Mucosa of descending colon (tissue), 3 donors: ENCODE results near the gene IRAK1BP1. TPM values are rescaled to one million over a fixed set of nuclear protein-coding genes. Genes with fewer than 3 reads are reported as not detected.
"Not testable (repeated sequence)": the region's sequence is repeated elsewhere in the genome, so short reads cannot be mapped to it uniquely, and the experiment has no call there.

Experiments
- ATAC-seq: fragments of 200-7000 bp; cut with Tn5 transposase; one replicate; pipeline ENCODE4 v1.9.1; 2020; ENCODE audit warnings: mild to moderate bottlenecking, moderate library complexity
- DNase-seq, 3 donors: peaks; one replicate each; pipeline ENCODE4 v3.0.0-alpha.2; 2020
- H3K36me3 ChIP-seq: fragments of 200-600 bp; one replicate; pipeline ENCODE4 v1.8.0; 2021; ENCODE audit warnings: low read depth, mild to moderate bottlenecking
- H3K4me1 ChIP-seq: fragments of 200-600 bp; one replicate; pipeline ENCODE4 v1.8.0; 2021; ENCODE audit warnings: low read depth, mild to moderate bottlenecking
- H3K4me3 ChIP-seq: fragments of 200-600 bp; one replicate; pipeline ENCODE4 v1.8.0; 2021; ENCODE audit warnings: mild to moderate bottlenecking
- H3K9me3 ChIP-seq: fragments of 200-600 bp; one replicate; pipeline ENCODE4 v1.8.0; 2021; ENCODE audit warnings: mild to moderate bottlenecking
- intact Hi-C, 2 donors: fragments of 100-400 bp; cut with DNase I in 1 of 2; cut with micrococcal nuclease in 1 of 2; formaldehyde crosslinking; loops; one replicate each; pipeline versions ENCODE4 v1.11.0 to v1.11.1; 2022; cut with DNase I, micrococcal nuclease
- total RNA-seq, 3 donors: library from RNA; stranded (reverse); fragmentation: NEBNext Ultra II Directional in 2 of 3; extraction: Animal tissue kit (Norgen Biotek cat#: 25700) in 2 of 3; gene quantifications; one replicate each; pipeline versions ENCODE4 v1.2.1 to v1.2.4, GENCODE V29; 2021 to 2023
- TF ChIP-seq, protein P1 (sequence below): fragments of 200-600 bp; IDR thresholded peaks from one replicate; pipeline ENCODE4 v1.8.0; 2022; ENCODE audit warnings: antibody characterized with exemption, mild to moderate bottlenecking
- donor health status: DM: no; HTN: no; CAD: no; lungs with moderate emphysema.
- donor health status: DM: no; HTN: no; CAD: no.
- donor health status: DM: no; HTN: yes; CAD: no.

The IRAK1BP1 gene
- total RNA-seq, 3 donors from 2014 or later, result 2.9 to 4.6 (median 3.4) TPM

DNA sequence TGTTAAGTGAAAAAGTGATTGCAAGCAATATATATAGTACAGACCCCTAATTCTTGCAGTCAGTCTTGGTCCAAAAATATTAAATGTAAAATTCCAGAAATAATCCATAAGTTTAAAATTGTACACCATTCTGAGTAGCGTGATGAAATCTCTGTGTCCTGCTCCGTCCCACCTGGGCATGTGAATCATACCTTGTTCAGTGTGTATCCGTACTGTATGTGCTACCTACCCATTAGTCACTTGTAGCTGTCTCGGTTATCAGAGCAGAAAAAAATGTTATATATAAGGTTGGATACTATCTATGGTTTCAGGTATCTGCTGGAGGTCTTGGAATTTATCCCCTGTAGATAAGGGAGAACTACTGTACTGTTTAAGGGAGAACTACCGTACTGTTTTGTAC lies 16.3 kb downstream of the IRAK1BP1 start:
- Histone ChIP-seq H3K36me3 (no peaks in the 10 kb centered on the region), H3K4me1 (no peaks in the 10 kb centered on the region), H3K4me3 (no peak overlapping the region), H3K9me3 (no peaks in the 10 kb centered on the region)
- ATAC-seq (no peak), DNase-seq (no peak)
- intact Hi-C loops, result no loop called here
- TF ChIP-seq, protein P1, sequence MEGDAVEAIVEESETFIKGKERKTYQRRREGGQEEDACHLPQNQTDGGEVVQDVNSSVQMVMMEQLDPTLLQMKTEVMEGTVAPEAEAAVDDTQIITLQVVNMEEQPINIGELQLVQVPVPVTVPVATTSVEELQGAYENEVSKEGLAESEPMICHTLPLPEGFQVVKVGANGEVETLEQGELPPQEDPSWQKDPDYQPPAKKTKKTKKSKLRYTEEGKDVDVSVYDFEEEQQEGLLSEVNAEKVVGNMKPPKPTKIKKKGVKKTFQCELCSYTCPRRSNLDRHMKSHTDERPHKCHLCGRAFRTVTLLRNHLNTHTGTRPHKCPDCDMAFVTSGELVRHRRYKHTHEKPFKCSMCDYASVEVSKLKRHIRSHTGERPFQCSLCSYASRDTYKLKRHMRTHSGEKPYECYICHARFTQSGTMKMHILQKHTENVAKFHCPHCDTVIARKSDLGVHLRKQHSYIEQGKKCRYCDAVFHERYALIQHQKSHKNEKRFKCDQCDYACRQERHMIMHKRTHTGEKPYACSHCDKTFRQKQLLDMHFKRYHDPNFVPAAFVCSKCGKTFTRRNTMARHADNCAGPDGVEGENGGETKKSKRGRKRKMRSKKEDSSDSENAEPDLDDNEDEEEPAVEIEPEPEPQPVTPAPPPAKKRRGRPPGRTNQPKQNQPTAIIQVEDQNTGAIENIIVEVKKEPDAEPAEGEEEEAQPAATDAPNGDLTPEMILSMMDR, result no peak

DNA sequence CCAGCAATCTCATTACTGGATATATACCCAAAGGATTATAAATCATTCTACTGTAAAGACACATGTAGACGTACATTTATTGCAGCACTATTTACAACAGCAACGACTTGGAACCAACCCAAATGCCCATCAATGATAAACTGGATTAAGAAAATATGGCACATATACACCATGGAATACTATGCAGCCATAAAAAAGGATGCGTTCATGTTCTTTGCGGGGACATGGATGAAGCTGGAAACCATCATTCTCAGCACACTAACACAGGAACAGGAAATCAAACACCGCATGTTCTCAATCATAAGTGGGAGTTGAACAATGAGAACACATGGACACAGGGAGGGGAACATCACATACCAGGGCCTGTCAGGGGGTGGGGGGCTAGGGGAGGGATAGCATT lies 22.6 kb downstream of the IRAK1BP1 start:
- DNase-seq, H3K36me3 ChIP-seq, H3K4me3 ChIP-seq, intact Hi-C loops, H3K4me1 ChIP-seq, H3K9me3 ChIP-seq, ATAC-seq: not testable (repeated sequence)

DNA sequence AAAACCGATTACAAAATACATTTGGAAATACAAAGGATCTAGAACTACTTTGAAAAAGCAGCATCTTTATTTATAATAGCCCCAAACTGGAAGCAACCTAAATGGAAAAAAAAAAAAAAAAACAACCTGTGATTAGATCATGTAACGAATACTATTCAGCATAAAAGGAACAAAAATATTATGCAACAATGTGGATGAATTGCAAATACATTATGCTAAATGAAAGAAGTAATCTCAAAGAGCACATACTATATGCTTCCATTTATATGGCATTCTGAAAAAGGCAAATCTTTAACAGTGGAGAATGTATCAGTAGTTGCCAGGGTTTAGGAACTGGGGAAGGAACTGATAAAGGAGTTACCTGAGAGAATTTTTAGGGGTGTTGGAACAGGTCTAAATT lies 28.9 kb downstream of the IRAK1BP1 start:
- Histone ChIP-seq H3K4me3 (no peak overlapping the region), H3K4me1 (no peaks in the 10 kb centered on the region), H3K9me3 (no peaks in the 10 kb centered on the region), H3K36me3 (no peaks in the 10 kb centered on the region)
- ATAC-seq, result no peak
- intact Hi-C loops, result no loop called here
- TF ChIP-seq, protein P1, result no peak
- no peak for DNase-seq

DNA sequence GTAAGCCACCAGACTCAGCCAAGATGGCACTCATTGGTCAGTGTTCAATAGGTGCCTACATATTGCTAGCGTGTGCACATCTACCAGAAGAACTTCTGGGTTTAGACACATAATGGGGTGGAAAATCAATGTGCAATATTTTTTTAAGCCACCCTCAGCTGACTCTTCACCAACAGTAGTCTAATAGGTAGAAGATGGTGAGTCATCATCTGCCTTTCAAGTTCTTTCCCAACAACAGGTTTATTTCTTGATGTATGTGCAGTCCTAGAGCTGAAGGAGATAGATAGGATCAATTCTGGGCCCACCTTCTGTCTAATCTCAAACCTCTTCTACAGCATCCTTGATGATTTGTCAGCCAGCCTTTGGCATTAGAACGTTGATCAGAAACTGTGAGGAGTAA lies 41.3 kb downstream of the IRAK1BP1 start:
- ATAC-seq (no peak), DNase-seq (no peak)
- intact Hi-C loops, result no loop called here
- Histone ChIP-seq H3K4me1 (no peaks in the 10 kb centered on the region), H3K9me3 (no peaks in the 10 kb centered on the region), H3K36me3 (no peaks in the 10 kb centered on the region), H3K4me3 (no peak overlapping the region)
- TF ChIP-seq, protein P1, result no peak

DNA sequence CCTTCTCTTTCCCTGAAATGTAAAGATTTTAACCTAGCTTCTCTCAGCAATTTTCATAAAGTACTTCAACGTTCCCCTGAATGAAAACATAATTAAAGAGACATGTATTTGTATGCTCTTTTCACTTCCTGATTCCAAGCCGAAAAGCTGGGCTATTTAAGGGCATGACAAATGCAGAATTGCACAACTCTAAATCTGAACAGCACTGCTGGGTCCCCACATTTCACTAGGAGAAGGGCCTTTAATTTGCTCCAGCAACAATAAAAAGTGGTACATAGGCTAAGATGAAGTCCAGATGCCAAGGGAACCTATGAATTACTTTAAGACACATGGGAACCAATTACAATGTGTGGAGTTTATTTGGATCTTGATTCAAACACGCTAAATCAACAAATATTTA lies 42.0 kb downstream of the IRAK1BP1 start:
- no peaks in the 10 kb centered on the region for H3K4me1 ChIP-seq
- DNase-seq (no peak), ATAC-seq (no peak)
- no peaks in the 10 kb centered on the region for H3K9me3 ChIP-seq
- no peak overlapping the region for H3K4me3 ChIP-seq
- no peaks in the 10 kb centered on the region for H3K36me3 ChIP-seq
- intact Hi-C loops, result no loop called here
- TF ChIP-seq, protein P1, result no peak

DNA sequence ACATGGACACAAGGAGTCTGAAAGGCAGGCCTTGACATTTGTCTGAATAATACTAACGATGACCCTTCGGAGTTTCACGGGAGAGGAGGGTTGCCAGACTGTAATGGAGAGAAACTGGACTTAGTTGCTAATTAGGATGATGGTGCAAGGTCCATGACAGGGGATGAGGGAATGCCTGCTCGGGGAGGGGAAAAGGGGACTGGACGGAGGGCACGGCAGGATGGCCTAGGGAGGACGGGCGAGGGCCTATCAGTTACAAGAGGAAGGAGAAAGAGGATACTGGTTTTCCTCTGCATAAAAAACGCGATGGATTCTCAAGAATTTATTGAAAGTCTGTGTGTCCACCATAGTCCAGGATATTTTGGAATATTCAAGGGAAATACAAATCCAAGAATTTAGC lies 42.7 kb downstream of the IRAK1BP1 start:
- Histone ChIP-seq H3K4me3 (no peak overlapping the region), H3K4me1 (no peaks in the 10 kb centered on the region), H3K36me3 (no peaks in the 10 kb centered on the region), H3K9me3 (no peaks in the 10 kb centered on the region)
- DNase-seq (no peak), ATAC-seq (no peak)
- intact Hi-C loops, result no loop called here
- TF ChIP-seq, protein P1, result no peak
